ENCODE measurements around the gene MVP.
A peak's percentile ranks its signal among the peaks of the same experiment; 100 is the strongest.
"Not testable (repeated sequence)": the region's sequence is repeated elsewhere in the genome, so short reads cannot be mapped to it uniquely, and the experiment has no call there.

MVP gene

DNA sequence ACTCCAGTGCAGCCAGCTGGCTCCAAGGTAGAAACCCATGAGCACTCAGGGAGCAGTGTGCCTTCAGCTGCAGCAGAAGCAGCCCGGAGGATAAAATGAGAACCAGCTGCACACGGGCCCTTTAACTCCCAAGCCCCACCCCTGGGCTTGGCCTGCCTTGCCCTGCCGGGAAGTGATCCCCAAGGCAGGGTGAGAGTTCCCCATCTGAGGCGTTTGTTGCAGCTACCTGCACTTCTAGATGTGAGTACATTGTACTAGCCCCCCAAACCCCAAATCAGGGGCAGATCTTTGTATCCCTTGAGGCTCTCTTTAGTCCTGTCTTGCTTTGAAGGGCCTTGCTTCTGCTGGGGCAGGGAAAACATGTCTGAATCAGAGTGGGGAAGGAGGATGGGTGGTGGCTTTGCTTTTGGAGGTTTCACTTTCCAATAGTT, at the start of gene MVP:
Gene MVP (plus strand): TSS at position 192 of the 431 bp plus-strand sequence. CDS start 10,088 bp downstream, outside the sequence.
- no peak for DNase-seq

DNA sequence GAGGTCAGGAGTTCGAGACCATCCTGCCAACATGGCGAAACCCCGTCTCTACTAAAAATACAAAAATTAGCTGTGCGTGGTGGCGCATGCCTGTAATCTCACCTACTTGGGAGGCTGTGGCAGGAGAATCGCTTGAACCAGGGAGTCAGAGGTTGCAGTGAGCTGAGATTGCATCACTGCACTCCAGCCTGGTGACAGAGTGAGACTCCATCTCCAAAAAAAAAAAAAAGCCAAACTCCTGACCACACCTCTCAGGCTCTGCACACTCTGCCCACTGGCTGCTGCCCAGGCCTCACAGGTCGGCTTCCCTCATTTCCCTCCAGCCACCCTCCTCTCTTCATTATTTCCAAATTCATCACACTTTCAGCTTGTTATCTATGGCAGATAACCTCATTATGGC, 47.9 kb upstream of the MVP start:
- DNase-seq = not testable (repeated sequence)

DNA sequence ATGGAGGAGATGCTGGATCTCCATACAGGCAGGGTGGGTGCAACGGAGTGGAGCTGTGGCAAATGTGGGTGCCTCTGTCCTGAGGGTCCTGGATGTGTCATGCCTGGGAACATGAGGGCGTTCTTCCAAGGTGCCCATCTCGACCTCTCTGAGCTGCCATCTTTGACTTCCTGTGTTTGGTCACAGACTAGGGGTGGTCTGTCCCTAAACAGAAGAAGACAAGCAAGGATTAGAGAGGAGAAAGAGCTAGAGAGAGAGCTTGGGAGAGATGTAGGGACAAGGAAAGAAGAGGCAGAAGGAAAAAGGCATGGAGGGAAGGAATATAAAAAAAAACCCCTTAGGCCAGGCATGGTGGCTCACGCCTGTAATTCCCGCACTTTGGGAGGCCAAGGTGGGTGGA, 45.5 kb upstream of the MVP start:
- no peak for DNase-seq

DNA sequence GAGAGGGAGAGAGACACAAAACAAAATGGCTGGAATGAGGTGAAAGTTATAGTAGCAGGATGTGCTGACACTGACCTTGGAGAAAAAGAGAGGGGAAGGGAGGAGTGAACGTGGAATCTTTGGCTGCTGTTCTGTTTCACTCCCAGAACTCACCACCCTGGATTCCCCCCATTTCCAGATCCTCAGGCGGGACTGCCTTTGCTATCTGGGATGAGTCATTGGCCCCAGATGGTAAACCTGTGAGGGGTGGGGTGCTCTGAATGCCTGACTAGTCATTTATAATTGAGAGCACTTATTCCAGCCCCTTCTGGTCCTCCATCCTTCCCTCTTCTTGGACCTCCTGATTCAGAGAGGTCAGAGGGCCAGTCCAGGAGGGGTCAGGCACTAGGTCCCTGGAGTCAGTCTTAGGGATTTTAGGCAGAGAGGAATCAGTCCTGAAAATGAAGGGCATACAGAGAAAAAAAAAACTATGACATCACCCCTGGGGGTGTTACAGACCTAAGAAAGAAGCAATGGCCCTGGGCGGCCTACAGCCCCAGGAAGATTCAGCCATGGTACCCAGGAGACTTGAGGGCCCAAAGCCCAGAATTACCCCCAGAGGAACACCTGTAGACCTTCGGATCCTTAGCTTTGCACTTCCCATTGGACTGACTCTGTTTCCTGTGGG, 44.4 kb upstream of the MVP start:
- DNase-seq = peak; percentile 10

DNA sequence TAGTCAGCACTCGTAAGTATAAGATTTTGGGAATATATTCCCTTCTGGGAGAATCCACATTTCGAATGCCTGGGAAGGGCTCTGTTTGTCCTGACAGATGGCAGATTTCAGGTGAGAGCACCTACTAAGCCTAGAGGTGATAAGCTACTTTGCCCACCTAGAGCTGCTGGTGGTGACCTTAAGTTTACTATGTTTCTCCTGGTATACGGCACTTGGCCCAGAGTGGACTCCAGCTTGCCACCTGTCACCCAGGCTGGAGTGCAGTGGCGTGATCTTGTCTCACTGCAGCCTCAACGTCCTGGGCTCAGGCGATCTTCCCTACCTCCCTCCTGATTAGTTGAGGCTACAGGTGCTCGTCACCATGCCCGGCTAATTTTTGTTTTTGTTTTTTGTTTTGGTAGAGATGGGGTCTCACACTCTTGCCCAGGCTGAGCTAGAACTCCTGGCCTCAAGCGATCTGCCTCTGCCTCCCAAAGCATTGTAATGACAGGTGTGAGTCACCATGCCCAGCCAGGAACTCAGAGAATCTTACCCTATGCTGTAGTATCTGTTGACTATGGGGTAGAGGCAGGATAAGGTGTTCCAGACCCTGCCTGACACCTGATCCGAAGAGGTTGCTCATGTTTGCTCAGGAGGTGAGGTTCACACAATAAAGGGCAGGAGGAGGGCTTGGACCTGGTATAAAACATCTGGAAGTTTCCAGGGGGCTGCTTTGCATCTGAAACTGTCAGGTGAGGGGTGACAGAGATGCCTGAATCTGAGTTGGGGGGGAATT, 42.5 kb upstream of the MVP start, which contains the start of gene ZG16:
Gene ZG16 (plus strand): TSS at position 681 of the 775 bp plus-strand sequence. CDS start 1,011 bp downstream, outside the sequence.
- no peak for DNase-seq

DNA sequence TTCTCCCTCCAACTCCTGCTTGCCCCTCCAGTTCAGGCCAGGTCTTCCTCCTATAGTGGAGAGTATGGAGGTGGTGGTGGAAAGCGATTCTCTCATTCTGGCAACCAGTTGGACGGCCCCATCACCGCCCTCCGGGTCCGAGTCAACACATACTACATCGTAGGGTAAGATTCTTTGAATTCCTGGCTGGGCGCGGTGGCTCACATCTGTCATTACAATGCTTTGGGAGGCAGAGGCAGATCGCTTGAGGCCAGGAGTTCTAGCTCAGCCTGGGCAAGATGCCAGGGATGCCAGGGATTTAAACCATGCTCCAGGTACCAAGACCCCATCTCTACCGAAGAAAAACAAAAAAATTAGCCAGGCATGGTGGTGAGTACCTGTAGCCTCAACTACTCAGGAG, 40.8 kb upstream of the MVP start:
- no peak for DNase-seq

DNA sequence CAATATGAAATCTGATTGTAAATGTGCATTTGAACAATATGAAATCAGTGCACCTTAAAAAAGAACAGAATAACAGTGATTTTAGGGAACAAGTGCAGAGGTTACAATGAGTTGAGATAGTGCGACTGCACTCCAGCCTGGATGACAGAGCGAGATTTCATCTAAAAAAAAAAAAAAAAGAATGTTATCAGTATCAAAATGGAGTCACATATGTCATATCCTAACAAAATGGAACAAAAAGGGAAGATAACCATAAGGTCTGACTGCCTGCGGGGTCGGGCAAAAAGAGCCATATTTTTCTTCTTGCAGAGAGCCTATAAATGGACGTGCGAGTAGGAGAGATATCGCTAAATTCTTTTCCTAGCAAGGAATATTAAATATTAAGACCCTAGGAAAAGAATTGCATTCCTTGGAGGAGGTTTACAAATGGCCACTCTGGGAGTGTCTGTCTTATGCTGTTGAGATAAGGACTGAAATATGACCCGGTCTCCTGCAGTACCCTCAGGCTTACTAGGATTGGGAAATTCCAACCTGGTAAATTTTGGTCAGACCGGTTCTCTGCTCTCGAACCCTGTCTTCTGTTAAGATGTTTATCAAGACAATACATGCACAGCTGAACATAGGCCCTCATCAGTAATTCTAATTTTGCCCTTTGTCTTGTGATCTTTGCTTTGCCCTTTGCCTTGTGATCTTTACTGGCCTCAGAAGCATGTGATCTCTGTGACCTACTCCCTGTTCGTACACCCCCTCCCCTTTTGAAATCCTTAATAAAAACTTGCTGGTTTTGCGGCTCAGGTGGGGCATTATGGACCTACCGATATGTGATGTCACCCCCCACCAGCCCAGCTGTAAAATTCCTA, 36.9 kb upstream of the MVP start:
- not testable (repeated sequence) for DNase-seq

DNA sequence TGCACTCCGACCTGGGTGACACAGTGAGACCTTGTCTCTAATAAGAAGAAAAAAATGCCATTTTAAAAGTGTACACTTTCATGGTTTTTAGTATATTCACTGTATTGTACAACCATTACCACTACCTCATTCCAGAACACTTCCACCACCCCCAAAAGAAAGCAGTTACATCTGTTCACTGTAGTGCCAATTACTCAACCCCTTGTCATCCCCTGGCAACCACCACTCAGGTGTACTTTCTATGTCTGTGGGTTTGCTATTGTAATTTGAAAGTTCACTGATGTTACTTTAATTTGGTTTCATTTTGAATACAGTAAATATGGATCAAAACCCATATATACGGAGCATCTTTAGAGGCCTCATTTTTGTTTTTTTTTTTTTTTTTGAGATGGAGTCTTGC, 36.1 kb upstream of the MVP start:
- no peak for DNase-seq

DNA sequence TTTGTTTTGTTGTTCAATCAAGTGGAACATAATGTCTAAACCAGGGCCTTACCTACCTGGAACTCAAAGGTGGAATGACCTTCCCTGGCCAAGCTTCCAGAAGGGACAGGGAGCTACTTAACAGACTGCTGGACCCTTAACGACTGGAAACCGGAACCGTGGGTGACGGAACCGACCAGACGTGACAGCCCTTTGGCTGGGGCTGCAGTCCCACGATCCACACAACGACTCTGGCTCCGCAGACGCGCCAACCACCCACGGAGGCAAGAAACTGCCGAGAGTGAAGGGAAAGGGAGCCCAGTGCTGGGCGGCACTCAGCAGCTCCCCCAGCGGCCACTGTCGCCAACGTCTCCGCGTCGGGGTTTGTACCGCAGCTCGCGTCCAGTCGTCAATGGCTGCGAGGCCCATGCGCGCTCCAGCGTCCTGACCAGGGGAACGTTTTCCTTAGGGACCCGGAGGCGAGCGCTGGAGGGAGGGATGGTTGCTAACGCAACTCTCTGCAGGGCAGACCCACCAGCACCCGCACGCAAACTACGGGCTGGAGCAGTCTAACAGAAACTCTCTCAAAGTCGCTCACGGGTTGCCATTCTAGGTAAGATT, 35.3 kb upstream of the MVP start:
- DNase-seq = no peak

DNA sequence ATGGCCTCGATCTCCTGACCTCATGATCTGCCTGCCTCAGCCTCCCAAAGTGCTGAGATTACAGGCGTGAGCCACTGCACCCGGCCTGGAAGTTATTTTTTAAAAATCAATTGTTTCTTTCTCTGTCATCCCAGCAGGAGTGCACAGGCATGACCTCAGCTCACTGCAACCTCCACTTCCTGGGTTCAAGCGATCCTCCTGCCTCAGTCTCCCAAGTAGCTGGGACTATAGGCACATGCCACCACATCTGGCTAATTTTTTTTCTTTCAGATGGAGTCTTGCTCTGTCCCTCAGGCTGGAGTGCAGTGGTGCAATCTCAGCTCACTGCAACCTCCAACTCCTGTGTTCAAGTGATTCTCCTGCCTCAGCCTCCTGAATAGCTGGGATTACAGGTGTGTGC, 33.1 kb upstream of the MVP start:
- not testable (repeated sequence) for DNase-seq

DNA sequence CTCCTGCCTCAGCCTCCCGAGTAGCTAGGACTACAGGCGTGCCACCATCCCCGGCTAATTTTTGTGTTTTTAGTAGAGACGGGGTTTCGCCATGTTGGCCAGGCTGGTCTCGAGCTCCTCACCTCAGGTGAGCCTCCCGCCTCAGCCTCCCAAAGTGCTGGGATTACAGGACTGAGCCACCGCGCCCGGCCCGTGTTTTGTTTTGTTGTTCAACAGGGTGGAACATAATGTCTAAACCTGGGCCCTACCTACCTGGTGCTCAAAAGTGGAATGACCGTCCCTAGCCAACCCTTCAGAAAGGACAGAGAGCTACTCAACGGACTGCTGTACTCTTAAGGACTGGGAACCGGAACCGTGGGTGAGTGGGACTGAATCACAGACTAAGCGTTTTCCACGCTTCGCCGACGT, 30.5 kb upstream of the MVP start:
- DNase-seq = no peak

DNA sequence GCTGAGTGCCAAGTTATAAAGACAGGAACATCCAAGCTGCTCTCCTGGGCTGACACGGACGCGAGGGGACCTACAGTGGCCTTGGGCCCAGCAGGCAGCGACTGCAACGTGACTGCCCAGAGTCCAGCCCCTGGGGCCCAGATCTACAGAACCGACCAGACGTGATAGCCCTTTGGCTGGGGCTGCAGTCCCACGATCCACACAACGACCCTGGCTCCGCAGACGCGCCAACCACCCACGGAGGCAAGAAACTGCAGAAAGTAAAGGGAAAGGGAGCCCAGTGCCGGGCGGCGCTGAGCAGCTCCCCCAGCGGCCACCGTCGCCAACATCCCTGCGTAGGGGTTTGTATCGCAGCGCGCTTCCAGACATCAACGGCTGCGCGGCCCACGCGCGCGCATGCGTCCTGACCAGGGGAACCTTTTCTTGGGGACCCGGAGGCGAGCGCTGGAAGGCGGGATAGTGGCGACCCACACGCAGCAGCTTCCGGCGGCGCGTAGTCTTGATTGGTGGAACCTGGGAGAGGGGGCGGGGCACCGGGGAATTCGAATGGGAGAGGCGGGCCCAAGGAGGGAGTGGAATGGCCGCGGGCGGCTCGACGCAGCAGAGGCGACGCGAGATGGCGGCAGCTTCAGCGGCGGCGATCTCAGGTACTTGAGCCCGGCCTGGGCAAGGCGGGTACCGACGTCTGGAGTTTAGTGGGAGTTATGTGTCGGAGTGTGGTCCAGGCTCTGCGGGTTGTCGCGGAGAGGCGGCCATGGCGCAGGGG, 29.9 kb upstream of the MVP start, which contains the start of gene KIF22:
Gene KIF22 (plus strand): TSS at position 569 of the 766 bp plus-strand sequence. CDS start 9 bp downstream, at position 578.
- DNase-seq = peak; percentile 93

DNA sequence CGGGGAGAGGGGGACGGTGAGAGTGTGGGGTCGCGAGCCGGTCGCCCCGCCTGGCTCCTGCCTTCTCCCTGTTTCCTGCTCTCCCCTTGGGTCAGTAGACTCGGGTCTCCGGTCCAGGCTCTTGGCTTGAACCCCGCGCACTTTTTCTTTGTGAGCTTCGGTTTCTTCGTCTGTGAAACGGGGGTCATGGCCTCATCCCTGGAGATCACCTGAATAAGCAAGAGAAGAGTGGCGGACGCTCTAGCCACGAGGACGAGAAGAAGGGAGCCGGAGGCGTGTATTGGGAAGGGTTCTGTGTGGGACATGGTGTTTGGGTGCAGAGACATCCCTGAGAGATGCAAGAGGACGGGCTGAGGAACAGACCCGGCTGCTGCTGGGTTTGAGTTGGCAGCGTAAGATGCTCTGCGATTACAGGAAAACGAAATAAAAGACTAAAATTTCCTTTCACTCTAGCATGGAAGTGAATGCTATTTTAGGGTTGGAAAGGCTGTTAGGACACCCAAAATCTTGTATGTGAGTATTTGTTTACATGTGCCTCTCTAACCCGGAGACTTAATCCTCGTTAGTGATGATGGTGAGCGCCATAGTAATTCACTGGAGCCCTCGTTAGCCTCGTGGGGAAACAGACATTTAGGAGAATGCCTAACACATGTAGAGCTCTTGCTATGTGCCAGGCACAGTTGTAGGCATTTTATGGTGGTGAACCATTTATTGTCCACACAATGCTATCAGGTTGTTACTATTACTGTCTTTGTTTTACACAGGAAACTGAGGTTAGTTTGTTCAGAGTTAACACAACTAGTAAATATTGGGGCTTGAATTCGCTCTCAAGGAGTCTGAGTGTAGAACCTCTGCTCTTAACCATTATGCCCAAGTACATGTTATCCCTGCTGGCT, 29.1 kb upstream of the MVP start:
- DNase-seq = no peak

DNA sequence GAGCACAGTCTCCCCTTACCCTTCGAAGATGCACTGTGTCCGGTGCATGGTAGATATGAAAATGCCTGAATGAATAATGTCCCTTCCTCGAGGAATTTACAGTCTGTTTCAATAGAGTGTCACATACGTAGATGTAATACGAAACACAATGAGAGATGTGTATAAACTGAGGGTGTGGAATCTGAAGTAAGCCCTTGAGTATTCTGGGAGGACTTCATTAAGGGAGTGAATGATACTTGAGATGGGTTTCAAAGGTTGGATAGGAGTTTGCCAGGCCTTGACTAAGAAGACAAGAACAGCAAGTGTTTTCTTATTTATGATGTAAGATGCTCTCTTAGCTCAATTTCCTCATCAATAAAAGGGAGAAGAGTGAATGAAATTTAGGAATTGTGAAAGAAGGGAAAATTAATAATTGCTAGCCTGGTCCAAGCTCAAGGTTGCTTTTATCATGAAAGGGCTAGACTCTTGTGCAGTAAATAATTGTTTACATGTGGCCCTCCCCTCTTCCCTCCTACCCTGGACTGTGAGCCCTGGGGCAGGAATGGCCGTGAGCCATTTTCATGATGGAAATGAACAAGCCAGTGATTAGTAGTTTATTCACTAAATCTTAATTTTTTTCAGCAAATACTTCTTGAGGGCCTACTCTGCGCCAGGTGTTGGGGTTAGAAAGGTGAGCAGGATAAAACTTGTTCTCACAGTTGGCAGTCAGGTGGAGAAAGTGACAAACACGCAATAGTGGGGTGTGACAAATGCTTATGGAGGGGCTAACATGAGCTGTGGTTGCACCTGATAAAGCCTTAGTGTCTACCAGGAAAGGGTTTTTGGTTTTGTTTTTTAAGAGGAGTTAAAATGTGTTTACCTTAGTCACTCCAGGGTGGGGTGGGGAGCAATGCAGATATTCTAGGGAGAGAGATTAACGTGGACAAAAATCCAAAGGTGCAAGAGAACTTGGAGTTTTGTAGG, 28.1 kb upstream of the MVP start:
- no peak for DNase-seq

DNA sequence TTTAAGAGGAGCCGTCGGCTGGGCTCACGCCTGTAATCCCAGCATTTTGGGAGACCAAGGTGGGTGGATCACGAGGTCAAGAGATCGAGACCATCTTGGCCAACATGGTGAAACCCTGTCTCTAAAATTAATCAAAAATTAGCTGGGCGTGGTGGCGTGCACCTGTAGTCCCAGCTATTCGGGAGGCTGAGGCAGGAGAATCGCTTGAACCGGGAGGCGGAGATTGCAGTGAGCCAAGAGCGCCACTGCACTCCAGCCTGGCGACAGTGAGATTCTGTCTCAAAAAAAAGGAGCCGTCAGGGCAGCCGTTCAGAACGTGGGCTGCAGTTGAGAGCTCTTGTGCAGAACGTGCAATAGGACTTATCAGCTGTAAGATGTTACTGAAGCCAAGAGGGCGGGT, 27.1 kb upstream of the MVP start:
- not testable (repeated sequence) for DNase-seq

DNA sequence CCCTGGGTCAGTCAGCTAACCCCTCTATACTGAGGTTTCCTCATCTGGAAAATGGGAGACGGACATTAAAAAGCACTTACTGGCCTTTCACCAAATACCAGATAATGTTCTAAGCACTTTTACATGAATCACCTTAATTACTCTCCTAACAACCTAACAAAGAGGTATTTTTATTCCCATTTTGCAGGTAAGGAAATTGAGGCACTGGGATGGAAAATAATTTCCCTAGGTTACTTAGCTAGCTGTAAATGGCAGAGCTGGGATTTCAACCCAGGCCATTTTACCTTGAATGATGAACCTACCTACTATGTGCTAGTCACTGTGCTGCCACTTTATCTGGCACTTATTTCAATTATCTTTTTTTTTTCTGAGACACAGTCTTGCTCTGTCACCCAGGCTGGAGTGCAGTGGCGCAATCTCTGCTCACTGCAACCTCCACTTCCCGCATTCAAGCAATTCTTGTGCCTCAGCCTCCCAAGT, 26.0 kb upstream of the MVP start:
- no peak for DNase-seq

DNA sequence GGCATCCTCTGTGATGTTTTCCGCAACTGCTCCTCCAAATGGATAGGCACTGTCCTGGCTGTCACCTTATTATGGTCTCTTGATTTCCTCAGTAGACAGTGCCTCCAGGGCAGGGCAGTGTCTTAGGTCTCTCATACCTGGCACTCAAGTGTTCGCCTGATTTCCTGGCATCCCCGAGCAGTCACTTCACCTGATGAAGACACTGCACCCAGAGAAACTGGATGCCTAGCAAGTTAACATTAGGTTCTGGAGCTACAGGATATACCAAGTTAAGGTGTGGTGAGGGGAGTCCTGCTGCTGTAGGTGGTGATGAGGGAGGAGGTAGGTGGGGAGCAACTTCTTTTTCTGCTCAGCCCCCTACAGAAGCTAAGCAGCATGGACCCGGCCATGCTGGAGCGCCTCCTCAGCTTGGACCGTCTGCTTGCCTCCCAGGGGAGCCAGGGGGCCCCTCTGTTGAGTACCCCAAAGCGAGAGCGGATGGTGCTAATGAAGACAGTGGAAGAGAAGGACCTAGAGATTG, 17.8 kb upstream of the MVP start:
- DNase-seq = no peak

DNA sequence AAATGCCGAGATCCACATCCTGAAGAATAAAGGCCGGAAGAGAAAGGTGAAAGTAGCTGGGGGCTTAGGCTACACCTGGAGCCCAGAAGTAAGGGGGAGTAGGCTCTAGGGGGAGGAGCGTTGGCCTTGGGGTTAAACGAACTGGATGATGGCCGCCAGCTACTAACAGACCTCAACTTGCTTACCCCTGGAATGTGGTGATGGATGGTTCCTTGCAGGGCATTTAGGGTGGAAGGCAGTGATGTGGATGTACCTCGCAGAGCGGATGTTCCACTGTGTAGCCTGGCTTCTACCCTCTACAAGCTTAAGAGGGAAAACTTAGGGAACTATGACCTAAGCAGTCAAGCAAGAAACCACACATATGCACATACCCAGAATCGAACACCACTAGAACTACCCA, 16.2 kb upstream of the MVP start:
- DNase-seq = no peak

Measured in NCI-H1694 treated with DMSO at 0.1 percent for 48 hours (cell line).